Measurements from ENCODE around the gene MAOA.

DNA sequence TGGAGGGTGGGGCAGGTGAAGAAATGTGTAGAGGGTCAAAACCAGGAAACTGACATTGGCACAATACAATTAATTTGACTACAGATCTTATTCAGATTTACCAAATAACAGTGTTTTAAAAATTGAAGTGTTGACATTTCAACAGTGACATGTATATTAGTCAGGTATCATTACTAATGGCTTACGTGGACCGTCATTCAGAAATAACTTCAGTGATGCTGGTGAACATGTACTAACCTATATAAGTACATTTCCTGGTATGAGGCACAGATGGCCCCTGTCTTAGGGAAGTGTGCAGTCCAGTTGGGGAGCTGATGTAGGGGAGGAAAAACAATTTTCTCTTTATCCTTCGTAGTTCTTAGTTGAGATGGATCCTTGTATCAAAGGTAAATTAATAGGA lies 22.3 kb upstream of the MAOA start:
- TF ChIP-seq, protein P1, sequence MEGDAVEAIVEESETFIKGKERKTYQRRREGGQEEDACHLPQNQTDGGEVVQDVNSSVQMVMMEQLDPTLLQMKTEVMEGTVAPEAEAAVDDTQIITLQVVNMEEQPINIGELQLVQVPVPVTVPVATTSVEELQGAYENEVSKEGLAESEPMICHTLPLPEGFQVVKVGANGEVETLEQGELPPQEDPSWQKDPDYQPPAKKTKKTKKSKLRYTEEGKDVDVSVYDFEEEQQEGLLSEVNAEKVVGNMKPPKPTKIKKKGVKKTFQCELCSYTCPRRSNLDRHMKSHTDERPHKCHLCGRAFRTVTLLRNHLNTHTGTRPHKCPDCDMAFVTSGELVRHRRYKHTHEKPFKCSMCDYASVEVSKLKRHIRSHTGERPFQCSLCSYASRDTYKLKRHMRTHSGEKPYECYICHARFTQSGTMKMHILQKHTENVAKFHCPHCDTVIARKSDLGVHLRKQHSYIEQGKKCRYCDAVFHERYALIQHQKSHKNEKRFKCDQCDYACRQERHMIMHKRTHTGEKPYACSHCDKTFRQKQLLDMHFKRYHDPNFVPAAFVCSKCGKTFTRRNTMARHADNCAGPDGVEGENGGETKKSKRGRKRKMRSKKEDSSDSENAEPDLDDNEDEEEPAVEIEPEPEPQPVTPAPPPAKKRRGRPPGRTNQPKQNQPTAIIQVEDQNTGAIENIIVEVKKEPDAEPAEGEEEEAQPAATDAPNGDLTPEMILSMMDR (IDR thresholded peaks at IDR 0.05; ENCODE audit: low read length): no peak
- TF ChIP-seq EZH2 (optimal IDR thresholded peaks at IDR 0.05; ENCODE audit: low read depth, low read length) (no peak), EZH2phosphoT487 (IDR thresholded peaks at IDR 0.05; ENCODE audit: low read length) (no peak)

Measured in MM.1S (cell line).